ENCODE measurements around the gene CKS2. TPM values are rescaled to one million over a fixed set of nuclear protein-coding genes. Genes with fewer than 3 reads are reported as not detected.

The CKS2 gene
- total RNA-seq, 1 donor from 2014 or later: 69.9 TPM

- Histone ChIP-seq H3K79me2 (ENCODE audit: insufficient read depth, low read length) (peaks cover 3% of the 10 kb centered on the region), H3K4me1 (ENCODE audit: insufficient read depth, low read length) (no peaks in the 10 kb centered on the region), H3K27ac (ENCODE audit: low read depth, low read length) (no peak overlapping the region), H3K9me3 (ENCODE audit: insufficient read depth, low read depth, low read length) (no peaks in the 10 kb centered on the region), H3K4me2 (ENCODE audit: low read length) (no peak overlapping the region), H3K9ac (ENCODE audit: low read length) (no peak overlapping the region), H4K20me1 (ENCODE audit: insufficient read depth, low read length) (peaks cover 35% of the 10 kb centered on the region), H3K4me3 (ENCODE audit: insufficient read depth, low read depth, low read length) (no peak overlapping the region), H2AFZ (ENCODE audit: low read depth, low read length) (no peak overlapping the region), H3K27me3 (ENCODE audit: insufficient read depth, low read length) (no peaks in the 10 kb centered on the region), H3K36me3 (ENCODE audit: insufficient read depth, low read length) (peaks cover 57% of the 10 kb centered on the region)
- no peak for TF ChIP-seq EZH2 (IDR thresholded peaks at IDR 0.05; ENCODE audit: insufficient read depth, low read length)
- TF ChIP-seq, protein P1, sequence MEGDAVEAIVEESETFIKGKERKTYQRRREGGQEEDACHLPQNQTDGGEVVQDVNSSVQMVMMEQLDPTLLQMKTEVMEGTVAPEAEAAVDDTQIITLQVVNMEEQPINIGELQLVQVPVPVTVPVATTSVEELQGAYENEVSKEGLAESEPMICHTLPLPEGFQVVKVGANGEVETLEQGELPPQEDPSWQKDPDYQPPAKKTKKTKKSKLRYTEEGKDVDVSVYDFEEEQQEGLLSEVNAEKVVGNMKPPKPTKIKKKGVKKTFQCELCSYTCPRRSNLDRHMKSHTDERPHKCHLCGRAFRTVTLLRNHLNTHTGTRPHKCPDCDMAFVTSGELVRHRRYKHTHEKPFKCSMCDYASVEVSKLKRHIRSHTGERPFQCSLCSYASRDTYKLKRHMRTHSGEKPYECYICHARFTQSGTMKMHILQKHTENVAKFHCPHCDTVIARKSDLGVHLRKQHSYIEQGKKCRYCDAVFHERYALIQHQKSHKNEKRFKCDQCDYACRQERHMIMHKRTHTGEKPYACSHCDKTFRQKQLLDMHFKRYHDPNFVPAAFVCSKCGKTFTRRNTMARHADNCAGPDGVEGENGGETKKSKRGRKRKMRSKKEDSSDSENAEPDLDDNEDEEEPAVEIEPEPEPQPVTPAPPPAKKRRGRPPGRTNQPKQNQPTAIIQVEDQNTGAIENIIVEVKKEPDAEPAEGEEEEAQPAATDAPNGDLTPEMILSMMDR (IDR thresholded peaks at IDR 0.05; ENCODE audit: insufficient read depth, low read depth, low read length): no peak
- H3K4me1 Mint-ChIP-seq (ENCODE audit: low read depth, unreplicated experiment): no peaks in the 10 kb centered on the region
- peaks cover 35% of the 10 kb centered on the region for H3K36me3 Mint-ChIP-seq (ENCODE audit: low read depth, unreplicated experiment)
- no peaks in the 10 kb centered on the region for H3K9me3 Mint-ChIP-seq (ENCODE audit: unreplicated experiment)
- H3K4me3 Mint-ChIP-seq (ENCODE audit: unreplicated experiment): no peak overlapping the region
- H3K27me3 Mint-ChIP-seq (ENCODE audit: low read depth, unreplicated experiment): no peaks in the 10 kb centered on the region
- DNase-seq (ENCODE audit: low read depth) (no peak), FAIRE-seq (no peak)
- no peak overlapping the region for H3K27ac Mint-ChIP-seq (ENCODE audit: unreplicated experiment)
Measured at GRCh38 chr9:89349607-89350006, 38.6 kb downstream of the CKS2 start.

DNA sequence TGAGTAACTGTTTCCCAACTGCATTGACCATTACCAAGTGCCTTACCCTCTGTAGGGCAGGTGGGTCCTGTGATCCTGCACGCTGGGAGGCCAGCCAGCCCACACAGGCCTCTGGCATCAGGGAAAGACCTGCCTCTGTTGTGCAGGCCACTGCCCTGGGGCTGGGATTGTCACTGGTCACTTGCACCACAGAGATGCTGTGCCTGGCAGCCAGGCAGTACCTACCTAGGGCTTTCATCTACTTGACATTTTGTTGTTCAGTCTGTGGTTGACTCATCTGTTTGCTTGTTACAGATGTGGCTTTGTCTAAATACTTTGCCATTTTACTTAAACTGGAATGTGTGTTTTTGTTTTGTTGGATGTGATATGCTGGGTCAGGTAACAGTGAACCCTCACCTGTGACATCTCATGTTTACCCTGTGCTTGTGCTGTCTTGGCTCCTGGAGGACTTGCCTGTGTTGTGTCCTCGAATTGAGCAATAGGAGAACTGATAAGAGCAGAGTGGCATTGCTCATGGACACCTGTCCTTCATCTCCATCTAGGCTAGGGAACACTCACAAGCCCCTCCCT is 40.1 kb downstream of the CKS2 start:
- H3K27me3 ChIP-seq (ENCODE audit: insufficient read depth, low read length): no peaks in the 10 kb centered on the region
- TF ChIP-seq, protein P1 (IDR thresholded peaks at IDR 0.05; ENCODE audit: insufficient read depth, low read depth, low read length): no peak
- TF ChIP-seq EZH2 (IDR thresholded peaks at IDR 0.05; ENCODE audit: insufficient read depth, low read length): no peak
- no peak overlapping the region for H3K9ac ChIP-seq (ENCODE audit: low read length)
- H3K79me2 ChIP-seq (ENCODE audit: insufficient read depth, low read length): peaks cover 3% of the 10 kb centered on the region
- no peaks in the 10 kb centered on the region for H3K4me1 Mint-ChIP-seq (ENCODE audit: low read depth, unreplicated experiment)
- no peak for FAIRE-seq
- no peak overlapping the region for H3K27ac ChIP-seq (ENCODE audit: low read depth, low read length)
- no peaks in the 10 kb centered on the region for H3K9me3 ChIP-seq (ENCODE audit: insufficient read depth, low read depth, low read length)
- H3K4me3 Mint-ChIP-seq (ENCODE audit: unreplicated experiment): no peak overlapping the region
- no peak overlapping the region for H3K4me2 ChIP-seq (ENCODE audit: low read length)
- peaks cover 35% of the 10 kb centered on the region for H3K36me3 Mint-ChIP-seq (ENCODE audit: low read depth, unreplicated experiment)
- no peaks in the 10 kb centered on the region for H3K27me3 Mint-ChIP-seq (ENCODE audit: low read depth, unreplicated experiment)
- DNase-seq (ENCODE audit: low read depth): no peak
- H2AFZ ChIP-seq (ENCODE audit: low read depth, low read length): no peak overlapping the region
- H3K4me3 ChIP-seq (ENCODE audit: insufficient read depth, low read depth, low read length): no peak overlapping the region
- peaks cover 57% of the 10 kb centered on the region for H3K36me3 ChIP-seq (ENCODE audit: insufficient read depth, low read length)
- peaks cover 30% of the 10 kb centered on the region for H4K20me1 ChIP-seq (ENCODE audit: insufficient read depth, low read length)
- no peaks in the 10 kb centered on the region for H3K4me1 ChIP-seq (ENCODE audit: insufficient read depth, low read length)
- no peaks in the 10 kb centered on the region for H3K9me3 Mint-ChIP-seq (ENCODE audit: unreplicated experiment)
- H3K27ac Mint-ChIP-seq (ENCODE audit: unreplicated experiment): no peak overlapping the region

- H3K4me2 ChIP-seq (ENCODE audit: low read length): no peak overlapping the region
- H2AFZ ChIP-seq (ENCODE audit: low read depth, low read length): no peak overlapping the region
- H3K4me3 ChIP-seq (ENCODE audit: insufficient read depth, low read depth, low read length): no peak overlapping the region
- peaks cover 3% of the 10 kb centered on the region for H3K79me2 ChIP-seq (ENCODE audit: insufficient read depth, low read length)
- H3K9me3 ChIP-seq (ENCODE audit: insufficient read depth, low read depth, low read length): no peaks in the 10 kb centered on the region
- no peak overlapping the region for H3K4me3 Mint-ChIP-seq (ENCODE audit: unreplicated experiment)
- peaks cover 35% of the 10 kb centered on the region for H3K36me3 Mint-ChIP-seq (ENCODE audit: low read depth, unreplicated experiment)
- no peaks in the 10 kb centered on the region for H3K27me3 ChIP-seq (ENCODE audit: insufficient read depth, low read length)
- H3K9ac ChIP-seq (ENCODE audit: low read length): no peak overlapping the region
- H3K4me1 Mint-ChIP-seq (ENCODE audit: low read depth, unreplicated experiment): no peaks in the 10 kb centered on the region
- peaks cover 56% of the 10 kb centered on the region for H3K36me3 ChIP-seq (ENCODE audit: insufficient read depth, low read length)
- no peaks in the 10 kb centered on the region for H3K4me1 ChIP-seq (ENCODE audit: insufficient read depth, low read length)
- DNase-seq (ENCODE audit: low read depth) (no peak), FAIRE-seq (no peak)
- peaks cover 33% of the 10 kb centered on the region for H4K20me1 ChIP-seq (ENCODE audit: insufficient read depth, low read length)
- H3K27ac ChIP-seq (ENCODE audit: low read depth, low read length): no peak overlapping the region
- no peaks in the 10 kb centered on the region for H3K9me3 Mint-ChIP-seq (ENCODE audit: unreplicated experiment)
- H3K27ac Mint-ChIP-seq (ENCODE audit: unreplicated experiment): no peak overlapping the region
- no peaks in the 10 kb centered on the region for H3K27me3 Mint-ChIP-seq (ENCODE audit: low read depth, unreplicated experiment)
- no peak for TF ChIP-seq EZH2 (IDR thresholded peaks at IDR 0.05; ENCODE audit: insufficient read depth, low read length)
- TF ChIP-seq, protein P1 (IDR thresholded peaks at IDR 0.05; ENCODE audit: insufficient read depth, low read depth, low read length): no peak
Measured at GRCh38 chr9:89351584-89352300, 40.7 kb downstream of the CKS2 start.
